K562 (cell line): ENCODE data around the gene TSPAN18. TPM values are rescaled to one million over a fixed set of nuclear protein-coding genes. Genes with fewer than 3 reads are reported as not detected.

ENCODE experiments used
- ATAC-seq: fragments of 200-7000 bp; cut with Tn5 transposase; 3 replicates; pipeline ENCODE4 v1.9.1; 2020; ENCODE audit warnings: moderate library complexity
- BruUV-seq: library from RNA; stranded (reverse); fragments of 400-500 nt; replicated peaks from 2 replicates; lab custom pipeline; 2021; lab: Mats Ljungman, UMichigan
- CTCF ChIA-PET: fragments of 300-600 bp; formaldehyde crosslinking; extraction: SDS; loops from one replicate; lab custom pipeline; 2021; ENCODE audit warnings: low intra/inter-chr PET ratio; lab: Yijun Ruan, JAX
- POLR2A ChIA-PET: fragments of 300-600, 350-650 bp; sonication (Branson Sonifier 250); formaldehyde crosslinking; extraction: SDS; loops from one replicate; lab custom pipeline; 2021; ENCODE audit warnings: antibody characterized with exemption, inconsistent platforms; lab: Yijun Ruan, JAX
- DNase-seq, 4 experiments: peaks; one replicate each; pipeline versions ENCODE4 v3.0.0 to v3.0.0-alpha.2; 2011 to 2018; ENCODE audit warnings: low spot score in 3 of 4, mixed read lengths in 3 of 4; ENCODE audit errors: extremely low read depth in 1 of 4
- FAIRE-seq: peaks from 2 replicates; lab custom pipeline; 2011; peaks lifted over from hg19 to GRCh38; lab: Jason Lieb, UNC
- H2AFZ ChIP-seq: 2 replicates; pipeline ENCODE4 v1.6.0; 2011; ENCODE audit warnings: low read depth, low read length, control low read depth, inconsistent platforms
- H3K27ac ChIP-seq: fragments of 200-600 bp; 3 replicates; pipeline ENCODE4 v1.8.0; 2011; ENCODE audit warnings: low read depth, mild to moderate bottlenecking, control low read depth, inconsistent platforms, low read length, moderate library complexity, mixed read lengths; ENCODE audit errors: extremely low read depth
- H3K27me3 ChIP-seq, 2 experiments: fragments of 300-600 bp in 1 of 2; 2 replicates in 1 of 2; 3 replicates in 1 of 2; pipeline versions ENCODE4 v1.6.0 to v1.8.0; 2011; ENCODE audit warnings: inconsistent platforms in 2 of 2, low read length in 2 of 2, mild to moderate bottlenecking in 1 of 2, mixed read lengths in 1 of 2, moderate library complexity in 1 of 2; ENCODE audit not compliant: control insufficient read depth in 2 of 2, insufficient read depth in 2 of 2
- H3K36me3 ChIP-seq: fragments of 300-600 bp; 3 replicates; pipeline ENCODE4 v1.8.0; 2011; ENCODE audit warnings: mild to moderate bottlenecking, low read length, inconsistent platforms; ENCODE audit not compliant: control insufficient read depth, insufficient read depth
- H3K4me1 ChIP-seq, 2 experiments: fragments of 200-600 bp in 1 of 2; replicated peaks in 1 of 2; 2 replicates in 1 of 2; 3 replicates in 1 of 2; pipeline versions ENCODE4 v1.5.1 to v1.8.0; 2011; ENCODE audit warnings: inconsistent platforms in 2 of 2, low read length in 2 of 2, mild to moderate bottlenecking in 1 of 2, mixed read lengths in 1 of 2, moderate library complexity in 1 of 2; ENCODE audit not compliant: control insufficient read depth in 2 of 2, insufficient read depth in 2 of 2
- H3K4me2 ChIP-seq: 2 replicates; pipeline ENCODE4 v1.6.1; 2011; ENCODE audit warnings: low read length, control low read depth, inconsistent platforms, mixed read lengths; ENCODE audit not compliant: insufficient read depth
- H3K4me3 ChIP-seq: fragments of 200-600 bp; sonication (generic), shearing (Covaris generic); 2 replicates; pipeline ENCODE4 v1.5.1; 2016; ENCODE audit warnings: control low read depth, inconsistent platforms
- H3K79me2 ChIP-seq: fragments of 200-600 bp; 3 replicates; pipeline ENCODE4 v1.8.0; 2011; ENCODE audit warnings: low read length, inconsistent platforms; ENCODE audit not compliant: control insufficient read depth, insufficient read depth
- H3K9ac ChIP-seq, 2 experiments: 2 replicates each; pipeline versions ENCODE4 v1.6.0 to v1.6.1; 2011; ENCODE audit warnings: low read depth in 2 of 2, low read length in 2 of 2, control low read depth in 1 of 2, inconsistent platforms in 1 of 2, mild to moderate bottlenecking in 1 of 2, mixed read lengths in 1 of 2; ENCODE audit not compliant: insufficient read depth in 1 of 2
- H3K9me1 ChIP-seq: one replicate; pipeline ENCODE4 v1.6.0; 2011; ENCODE audit warnings: inconsistent platforms, mild to moderate bottlenecking, low read length, moderate library complexity; ENCODE audit not compliant: control insufficient read depth, insufficient read depth
- H3K9me3 ChIP-seq: replicated peaks from 2 replicates; pipeline ENCODE4 v1.5.1; 2011; ENCODE audit warnings: low read depth, low read length, inconsistent platforms; ENCODE audit not compliant: control insufficient read depth, insufficient read depth
- H4K20me1 ChIP-seq: replicated peaks from 2 replicates; pipeline ENCODE4 v1.6.1; 2011; ENCODE audit warnings: low read length, inconsistent platforms, mixed read lengths; ENCODE audit not compliant: control insufficient read depth, insufficient read depth
- ARID3B ChIP-seq: fragments of 250-450 bp; sonication (Bioruptor Pico); IDR thresholded peaks from 2 replicates; pipeline ENCODE4 v1.4.0; 2020; ENCODE audit warnings: borderline replicate concordance
- ETV1 ChIP-seq: fragments of 450-650 bp; conservative IDR thresholded peaks from 2 replicates; pipeline ENCODE4 v1.6.1; 2016; ENCODE audit warnings: missing genetic modification characterization, control low read depth, low read depth, missing compliant biosample characterization
- HDAC6 ChIP-seq: IDR thresholded peaks from 2 replicates; pipeline ENCODE4 v1.6.1; 2012; ENCODE audit warnings: low read depth, mild to moderate bottlenecking, control low read depth, inconsistent platforms, low read length, moderate library complexity
- NR1H2 ChIP-seq: sonication (generic); formaldehyde crosslinking; IDR thresholded peaks from 2 replicates; pipeline ENCODE4 v1.4.0; 2020; ENCODE audit warnings: mild to moderate bottlenecking, missing genetic modification reagents
- RBM25 ChIP-seq: fragments of 200-400 bp; formaldehyde crosslinking; IDR thresholded peaks from 2 replicates; pipeline ENCODE4 v1.6.1; 2018; ENCODE audit warnings: low read length, low read depth, moderate library complexity; ENCODE audit not compliant: severe bottlenecking
- SMARCA4 ChIP-seq: fragments of 450-650 bp; IDR thresholded peaks from 2 replicates; pipeline ENCODE4 v1.6.1; 2016
- SMARCB1 ChIP-seq: IDR thresholded peaks from 2 replicates; pipeline ENCODE4 v1.6.1; 2011; ENCODE audit warnings: improper control_type of control experiment, low read depth; ENCODE audit not compliant: insufficient read length
- SOX6 ChIP-seq: fragments of 450-650 bp; IDR thresholded peaks from 2 replicates; pipeline ENCODE4 v1.6.1; 2014; ENCODE audit warnings: mild to moderate bottlenecking
- SPI1 ChIP-seq: IDR thresholded peaks from 2 replicates; pipeline ENCODE4 v1.6.1; 2011; ENCODE audit warnings: low read depth, low read length, control low read depth, borderline replicate concordance
- ZC3H8 ChIP-seq: fragments of 450-650 bp; IDR thresholded peaks from 2 replicates; pipeline ENCODE4 v1.6.1; 2017
- ZNF354B ChIP-seq: fragments of 250-450 bp; sonication (Bioruptor Pico); IDR thresholded peaks from 2 replicates; pipeline ENCODE4 v1.4.0; 2020
- ZNF561 ChIP-seq: fragments of 450-650 bp; formaldehyde crosslinking; conservative IDR thresholded peaks from 2 replicates; pipeline ENCODE4 v1.4.0; 2020; ENCODE audit warnings: mild to moderate bottlenecking, moderate library complexity
- WGBS: fragments of 100-300 bp; shearing (Covaris generic); methylation state at CpG from one replicate; pipeline ENCODE4 v1.1.6; 2016; ENCODE audit warnings: low coverage, mixed read lengths; ENCODE audit not compliant: insufficient coverage; ENCODE audit errors: missing lambda C conversion rate; 5-methylcytosine and 5-hydroxymethylcytosine counted together
- in situ Hi-C: fragments of 300-500 bp; cut with MboI; formaldehyde crosslinking; loops from 4 replicates; pipeline ENCODE4 v1.15.0; 2018; ENCODE audit warnings: inconsistent platforms, mixed read lengths
- intact Hi-C: fragments of 100-400 bp; cut with micrococcal nuclease; formaldehyde crosslinking; loops from 2 replicates; pipeline ENCODE4 v1.14.2; 2022
- polyA plus RNA-seq, 8 experiments: library from polyadenylated mRNA; depleted of rRNA in 4 of 8; stranded (reverse) in 5 of 8; unstranded in 3 of 8; fragments of >200 nt; fragmentation: Nextera tagmentation in 2 of 8; fragmentation: Illumina TruSeq in 1 of 8; extraction: Ambion mirVana in 2 of 8; extraction: Trizol in 1 of 8; gene quantifications; 2 replicates each; pipeline versions ENCODE4 v1.2.1 to v1.2.3, GENCODE V29; 2011 to 2014; ENCODE audit warnings: inconsistent platforms in 1 of 8, missing spikeins in 1 of 8
- total RNA-seq, 7 experiments: library from RNA; depleted of rRNA in 6 of 7; stranded (reverse); fragments of >200 nt in 6 of 7; fragmentation: Illumina TruSeq in 2 of 7; extraction: Trizol in 2 of 7; gene quantifications; 2 replicates each; pipeline versions ENCODE4 v1.2.1 to v1.2.3, GENCODE V29; 2011 to 2021; ENCODE audit warnings: low replicate concordance in 1 of 7

The TSPAN18 gene
- total and polyA plus RNA-seq, 9 of the 15 experiments (the other 6 are each of a cell fraction or from before 2014, with no cell fraction given) = 0.17 to 0.35 (median 0.22) TPM; not detected in 4

GRCh38 chr11:44916331-44916730 lies 189.6 kb downstream of the TSPAN18 start (continued):
- TF ChIP-seq ETV1 (tag) (no peak), SOX6 (no peak), SMARCB1 (no peak), ZC3H8 (no peak), ARID3B (CRISPR knock-in tag) (no peak), RBM25 (no peak), ZNF561 (CRISPR knock-in tag) (no peak), SMARCA4 (no peak), ZNF354B (CRISPR knock-in tag) (no peak), HDAC6 (no peak), NR1H2 (no peak)

- TF ChIP-seq SPI1 (0 out of 2 replicates have a peak, but pooled peaks have one; percentile 17), HDAC6 (no peak)
- TF ChIP-seq, all 486 proteins: peak for 1
- ATAC-seq (no peak), DNase-seq (no peak), FAIRE-seq (no peak)
- no peak overlapping the region for H2AFZ ChIP-seq
- H3K79me2 ChIP-seq = no peaks in the 10 kb centered on the region
- no TSS peak for BruUV-seq
- peaks cover 13% of the 10 kb centered on the region; the same call in 1 of the 2 replicates for H4K20me1 ChIP-seq
- H3K27me3 ChIP-seq = peaks cover 11 to 53% of the 10 kb centered on the region in 2 experiments; a peak in 4 of 5 replicates
- no peaks in the 10 kb centered on the region for H3K9me1 ChIP-seq
- intact Hi-C loops (no loop called here), in situ Hi-C loops (no loop called here)
- no peaks in the 10 kb centered on the region for H3K9me3 ChIP-seq
- H3K4me2 ChIP-seq = no peak overlapping the region
- H3K9ac ChIP-seq = no peak overlapping the region
- H3K36me3 ChIP-seq = no peaks in the 10 kb centered on the region
- ChIA-PET POLR2A (no interaction called here), CTCF (no interaction called here)
- H3K4me3 ChIP-seq = no peak overlapping the region
- no peak overlapping the region for H3K27ac ChIP-seq
- 2% methylated on average over 10 of the region's 10 CpGs for WGBS
- no peaks in the 10 kb centered on the region for H3K4me1 ChIP-seq
These were observed 190.1 kb downstream of the TSPAN18 start for GRCh38 chr11:44916801-44917385.
